SIG-M5 treated with dmso at 0.1 percent for 504 hours (cell line): ENCODE data around the gene MRPS30.
"Not testable (repeated sequence)": the region's sequence is repeated elsewhere in the genome, so short reads cannot be mapped to it uniquely, and the experiment has no call there.

Source experiments
- DNase-seq: peaks from one replicate; lab custom pipeline; 2025; ENCODE audit not compliant: unreplicated experiment; lab: John Stamatoyannopoulos, UW

MRPS30 gene

DNA sequence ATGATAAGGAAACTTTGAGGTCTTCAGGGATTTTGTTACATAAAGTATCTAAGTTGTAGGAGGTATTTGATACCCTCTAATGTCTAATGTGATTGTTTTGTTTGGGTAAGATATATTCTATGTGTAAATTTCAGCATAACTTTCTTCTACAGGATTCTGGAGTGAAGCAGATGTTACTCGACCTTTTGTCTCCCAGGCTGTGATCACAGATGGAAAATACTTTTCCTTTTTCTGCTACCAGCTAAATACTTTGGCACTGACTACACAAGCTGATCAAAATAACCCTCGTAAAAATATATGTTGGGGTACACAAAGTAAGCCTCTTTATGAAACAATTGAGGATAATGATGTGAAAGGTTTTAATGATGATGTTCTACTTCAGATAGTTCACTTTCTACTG, 6.0 kb downstream of the MRPS30 start:
- DNase-seq = no peak

DNA sequence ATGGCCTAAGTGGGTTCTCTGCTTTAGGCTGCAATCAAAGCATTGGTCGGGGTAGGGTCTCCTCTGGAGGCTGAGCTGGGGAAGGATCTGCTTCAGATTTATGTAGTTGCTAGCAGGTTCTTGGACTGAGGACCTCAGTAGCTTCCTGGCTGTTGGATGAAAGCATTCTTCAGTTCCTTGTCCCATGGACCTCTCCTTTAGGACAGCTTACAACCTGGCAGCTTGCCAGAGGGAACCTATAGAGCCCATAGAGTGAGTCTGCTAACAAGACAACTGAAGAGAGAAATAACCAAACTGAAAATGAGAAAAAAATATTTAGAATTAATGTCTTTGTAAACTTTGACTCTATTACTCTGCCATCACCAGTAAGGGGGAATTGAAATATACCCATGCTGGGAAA, 12.4 kb downstream of the MRPS30 start:
- DNase-seq = no peak

- not testable (repeated sequence) for DNase-seq
Observed at GRCh38 chr5:44824662-44825061, 15.9 kb downstream of the MRPS30 start.

DNA sequence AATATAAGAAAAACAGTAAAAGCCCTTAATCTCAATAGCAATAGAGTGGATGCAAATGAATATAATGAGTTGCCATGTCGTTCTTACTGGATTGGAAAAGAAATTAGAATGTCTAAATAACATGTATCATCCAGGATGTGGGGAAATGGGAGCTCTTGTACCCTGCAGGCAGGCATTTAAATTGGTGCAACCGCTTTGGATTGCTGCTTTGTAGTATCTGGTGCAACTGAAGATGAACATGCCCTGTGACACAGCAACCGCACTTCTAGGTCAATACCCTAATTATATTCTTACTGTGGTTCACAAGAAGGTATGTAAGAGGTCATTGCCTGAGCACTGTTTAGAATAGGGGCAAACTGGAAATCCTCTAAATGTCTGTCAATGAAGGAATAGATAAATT, 18.9 kb downstream of the MRPS30 start:
- no peak for DNase-seq

DNA sequence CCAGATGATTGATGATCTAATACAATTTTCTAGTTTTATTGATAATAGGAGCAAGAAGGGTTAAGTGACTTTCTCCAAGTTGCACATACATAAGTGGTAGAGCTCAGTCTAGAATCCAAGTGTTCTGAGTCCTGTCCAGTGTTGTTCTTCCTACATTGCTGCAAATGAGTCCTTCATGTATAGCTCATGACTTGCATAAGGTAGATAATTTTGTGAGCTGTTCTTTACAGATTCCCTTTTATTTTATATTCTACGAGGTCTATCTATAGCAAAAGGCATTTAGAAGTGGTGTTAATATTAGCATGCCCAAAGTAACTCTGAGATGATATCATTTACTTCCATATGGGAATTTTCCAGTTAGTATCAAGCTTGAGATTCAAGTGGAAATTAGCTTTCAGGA, 20.0 kb downstream of the MRPS30 start:
- no peak for DNase-seq

DNA sequence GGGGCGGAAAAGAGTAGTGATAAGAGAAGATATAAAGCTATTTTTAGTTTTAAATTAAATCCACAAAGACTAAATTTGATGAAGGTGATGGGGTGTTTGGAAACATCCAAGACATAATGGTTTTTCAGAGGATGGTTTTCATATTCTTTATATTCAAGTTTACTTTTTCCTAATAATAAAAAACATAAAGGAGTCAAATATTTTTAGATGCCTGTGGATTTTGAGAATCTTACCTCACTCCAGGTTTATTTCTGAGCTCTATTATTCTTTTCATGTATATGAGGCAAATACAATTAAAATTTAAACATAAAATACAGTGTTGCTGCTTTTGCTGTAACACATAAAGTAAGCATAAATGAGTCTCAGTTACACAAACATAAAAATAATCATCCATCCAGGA, 22.2 kb downstream of the MRPS30 start:
- DNase-seq = no peak

DNA sequence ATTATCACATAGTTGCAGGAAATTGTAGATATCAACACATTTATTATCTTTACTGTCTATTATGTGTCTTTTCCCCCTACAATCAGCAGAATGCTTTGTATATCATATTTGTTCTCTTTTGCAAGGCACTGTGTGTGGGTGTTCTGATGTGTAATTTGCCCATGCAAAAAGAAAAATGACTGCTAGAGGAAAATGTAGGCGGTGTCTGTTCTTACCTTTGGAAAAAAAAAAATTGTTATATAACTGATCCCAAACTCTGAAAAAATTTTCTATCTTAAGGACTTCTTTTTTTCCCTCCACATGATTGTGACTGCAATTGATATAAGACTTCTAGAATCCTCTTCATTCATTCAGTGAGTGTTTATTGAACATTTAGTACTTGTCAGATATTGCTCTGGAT, 24.5 kb downstream of the MRPS30 start:
- DNase-seq = no peak

DNA sequence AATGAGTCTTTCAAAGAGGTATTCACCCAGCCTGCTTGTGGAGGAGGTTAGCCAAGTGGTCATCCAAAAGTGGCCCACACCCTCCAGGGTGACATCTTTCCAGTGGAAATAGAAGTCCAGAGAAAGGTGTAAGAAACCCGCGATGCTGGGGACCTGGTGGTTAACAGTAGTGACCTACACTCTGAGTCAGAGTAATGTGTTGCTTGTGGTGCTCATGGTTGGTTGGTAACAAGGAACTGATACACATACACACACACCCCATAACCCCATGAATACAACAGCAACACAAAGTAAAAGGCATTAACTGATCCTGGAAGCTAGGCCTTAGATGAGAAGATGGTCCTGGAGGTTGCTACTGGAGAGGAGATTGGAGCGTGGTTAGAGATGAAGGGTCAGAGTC, 26.9 kb downstream of the MRPS30 start:
- no peak for DNase-seq

GRCh38 chr5:44839018-44839681, 30.4 kb downstream of the MRPS30 start:
- DNase-seq = no peak

- no peak for DNase-seq
Observed at GRCh38 chr5:44842496-44843282, 33.9 kb downstream of the MRPS30 start.

- DNase-seq = no peak
Observed at GRCh38 chr5:44844744-44845143, 36.0 kb downstream of the MRPS30 start.

DNA sequence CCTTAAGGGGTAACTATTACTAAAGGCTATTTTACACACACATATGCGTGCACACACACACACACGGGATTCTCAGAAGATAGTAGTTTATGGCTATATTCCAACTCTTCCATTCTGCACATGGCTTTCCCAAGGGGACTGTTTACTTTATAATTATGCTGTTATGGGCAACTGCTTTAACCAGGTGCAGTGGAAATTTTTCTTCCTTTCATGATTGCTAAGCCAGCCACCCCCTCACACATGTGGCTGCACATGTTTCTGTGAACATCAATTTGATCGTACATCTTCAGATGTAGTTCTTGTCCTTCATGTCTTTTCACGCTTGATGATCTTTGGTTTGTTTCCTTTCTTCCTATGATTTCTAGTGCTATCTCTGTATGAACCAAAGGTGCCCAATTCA, 37.0 kb downstream of the MRPS30 start:
- no peak for DNase-seq

- no peak for DNase-seq
Observed at GRCh38 chr5:44847206-44847852, 38.6 kb downstream of the MRPS30 start.

DNA sequence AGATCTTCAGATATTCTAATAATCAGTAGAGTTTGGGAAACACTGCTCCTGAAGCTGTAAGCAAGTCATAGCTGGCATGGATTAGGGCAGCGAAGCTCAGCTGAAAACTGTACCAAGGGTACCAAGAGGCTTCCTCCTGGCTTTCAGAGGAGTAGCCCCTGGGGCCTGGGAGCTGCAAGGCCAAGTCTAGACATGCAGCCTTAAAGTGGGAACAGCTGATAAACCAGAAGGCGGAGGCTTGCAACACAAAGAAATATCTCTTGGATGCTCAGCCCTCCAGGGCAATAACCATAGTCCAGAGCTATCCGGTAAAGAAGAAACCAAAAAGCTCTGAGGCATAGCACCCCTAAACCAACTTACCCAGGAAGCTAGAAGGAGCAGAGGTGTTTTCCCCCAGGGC, 51.5 kb downstream of the MRPS30 start:
- DNase-seq = no peak

- no peak for DNase-seq
Observed at GRCh38 chr5:44862808-44863207, 54.1 kb downstream of the MRPS30 start.
